Nucleus accumbens (tissue), 56 donors: ENCODE results near the gene BSN.
"Not testable (repeated sequence)": the region's sequence is repeated elsewhere in the genome, so short reads cannot be mapped to it uniquely, and the experiment has no call there.

Source experiments
- DNase-seq, 56 donors: peaks; one replicate each; lab custom pipeline; 2025; lab: John Stamatoyannopoulos, UW

The BSN gene

GRCh38 chr3:49687424-49687795 is 133.1 kb downstream of the BSN start:
- not testable (repeated sequence) for DNase-seq

GRCh38 chr3:49688338-49689045 is 134.2 kb downstream of the BSN start:
- DNase-seq: not testable (repeated sequence)

GRCh38 chr3:49689046-49689907 is 135.0 kb downstream of the BSN start, which contains the start of the genes MST1 and RNF123:
Gene MST1 (minus strand): TSS chr3:49689474. CDS start chr3:49688691, 783 bp downstream.
Gene RNF123 (plus strand): TSS chr3:49689557. CDS start chr3:49691166, 1,609 bp downstream.
- no peak for DNase-seq

- not testable (repeated sequence) for DNase-seq
Observed at GRCh38 chr3:49689908-49690624, 135.8 kb downstream of the BSN start.

- not testable (repeated sequence) for DNase-seq
Observed at GRCh38 chr3:49690856-49691255, 136.6 kb downstream of the BSN start.

GRCh38 chr3:49691481-49691880 is 137.2 kb downstream of the BSN start:
- DNase-seq: not testable (repeated sequence)

- not testable (repeated sequence) for DNase-seq
Observed at GRCh38 chr3:49694409-49695070, 140.3 kb downstream of the BSN start.

GRCh38 chr3:49695350-49696015 is 141.2 kb downstream of the BSN start:
- not testable (repeated sequence) for DNase-seq

- no peak for DNase-seq
Observed at GRCh38 chr3:49699281-49699979, 145.2 kb downstream of the BSN start.

GRCh38 chr3:49700014-49700413 is 145.7 kb downstream of the BSN start:
- DNase-seq: no peak

- DNase-seq: no peak
Observed at GRCh38 chr3:49700453-49701128, 146.3 kb downstream of the BSN start.

GRCh38 chr3:49701388-49702077 is 147.3 kb downstream of the BSN start:
- DNase-seq: no peak

- no peak for DNase-seq
Observed at GRCh38 chr3:49702672-49703071, 148.4 kb downstream of the BSN start.

- DNase-seq: peak in 37 of 56 donors; percentile 2 to 71 (median 21)
Observed at GRCh38 chr3:49703443-49703927, 149.2 kb downstream of the BSN start.

GRCh38 chr3:49703956-49704355 is 149.7 kb downstream of the BSN start:
- DNase-seq: no peak

GRCh38 chr3:49704629-49705028 is 150.4 kb downstream of the BSN start:
- DNase-seq: no peak

- no peak for DNase-seq
Observed at GRCh38 chr3:49705390-49705960, 151.2 kb downstream of the BSN start.
